Lung (tissue), 12 donors: Measurements from ENCODE around the gene KRT13. TPM values are rescaled to one million over a fixed set of nuclear protein-coding genes. Genes with fewer than 3 reads are reported as not detected.

Experiments
- ATAC-seq: fragments of 200-7000 bp; cut with Tn5 transposase; one replicate; pipeline ENCODE4 v1.9.1; 2020; ENCODE audit warnings: moderate number of reproducible peaks; ENCODE audit not compliant: insufficient read depth, low FRiP score
- DNase-seq, 3 donors: peaks; one replicate each; pipeline ENCODE4 v3.0.0-alpha.2; 2013 to 2017
- H3K27ac ChIP-seq, 2 donors: one replicate each; pipeline ENCODE4 v1.5.1; 2013; ENCODE audit warnings: mild to moderate bottlenecking in 2 of 2, moderate library complexity in 2 of 2, control low read depth in 1 of 2, inconsistent platforms in 1 of 2, low read depth in 1 of 2, low read length in 1 of 2
- H3K27me3 ChIP-seq, 3 donors: one replicate each; pipeline ENCODE4 v1.5.1; 2013; ENCODE audit warnings: low read length in 2 of 3; ENCODE audit not compliant: control insufficient read depth in 3 of 3, insufficient read depth in 3 of 3
- H3K36me3 ChIP-seq, 4 donors: one replicate each; pipeline ENCODE4 v1.5.1; 2013; ENCODE audit warnings: low read length in 4 of 4, mild to moderate bottlenecking in 1 of 4, moderate library complexity in 1 of 4; ENCODE audit not compliant: control insufficient read depth in 4 of 4, insufficient read depth in 4 of 4
- H3K4me1 ChIP-seq, 5 donors: one replicate each; pipeline ENCODE4 v1.5.1; 2013; ENCODE audit warnings: low read length in 5 of 5, mild to moderate bottlenecking in 2 of 5, moderate library complexity in 1 of 5; ENCODE audit not compliant: control insufficient read depth in 5 of 5, insufficient read depth in 5 of 5
- H3K4me3 ChIP-seq: one replicate; pipeline ENCODE4 v1.5.1; 2013; ENCODE audit warnings: mild to moderate bottlenecking, control low read depth, moderate library complexity
- H3K9ac ChIP-seq, 2 donors: one replicate each; pipeline ENCODE4 v1.5.1; 2013; ENCODE audit warnings: low read length in 2 of 2, control low read depth in 1 of 2; ENCODE audit not compliant: insufficient read depth in 1 of 2
- H3K9me3 ChIP-seq, 4 donors: one replicate each; pipeline ENCODE4 v1.5.1; 2013; ENCODE audit warnings: low read length in 3 of 4, mild to moderate bottlenecking in 1 of 4, moderate library complexity in 1 of 4; ENCODE audit not compliant: control insufficient read depth in 4 of 4, insufficient read depth in 3 of 4
- CTCF ChIP-seq: IDR thresholded peaks from 2 replicates; pipeline ENCODE4 v1.5.1; 2012; ENCODE audit warnings: mild to moderate bottlenecking; ENCODE audit errors: control extremely low read depth, extremely low read depth
- WGBS, 2 donors: extraction: QIAGEN DNeasy Blood & Tissue Kit; methylation state at CpG; one replicate each; pipeline ENCODE4 v1.1.7; 2013; 5-methylcytosine and 5-hydroxymethylcytosine counted together
- polyA plus RNA-seq, 2 donors: library from polyadenylated mRNA; stranded (reverse); fragments of 200-250 nt; gene quantifications; one replicate each; pipeline ENCODE4 v1.2.1, GENCODE V29; 2013
- total RNA-seq, 2 donors: library from RNA; depleted of rRNA in 1 of 2; stranded (reverse); fragments of >200 nt in 1 of 2; gene quantifications; one replicate each; pipeline ENCODE4 v1.2.1, GENCODE V29; 2014 to 2021
- donor health status: control.
- donor health status: control.
- donor health status: Bipolar disorder and iron deficiency.
- donor health status: healthy.
- donor health status: DM: yes; HTN: yes; CAD: no.

The KRT13 gene
- total and polyA plus RNA-seq, 4 donors = 4.0 to 16.1 (median 9.8) TPM

GRCh38 chr17:41548844-41549595 is 43.6 kb upstream of the KRT13 start:
- no peaks in the 10 kb centered on the region for H3K27me3 ChIP-seq
- 1% methylated on average over 25 of the region's 25 CpGs for WGBS, 2 donors
- peak overlapping the region in 1 of 2 donors; percentile 13 for H3K27ac ChIP-seq
- ATAC-seq = peak; percentile 85
- H3K9me3 ChIP-seq = peaks cover 0 to 7% (median 0%) of the 10 kb centered on the region in 4 donors
- TF ChIP-seq CTCF = peak; percentile 89
- peak; percentile 85 to 90 (median 90) for DNase-seq
- no peak overlapping the region for H3K4me3 ChIP-seq
- peaks cover 0 to 16% (median 5%) of the 10 kb centered on the region in 5 donors for H3K4me1 ChIP-seq
- H3K36me3 ChIP-seq = no peaks in the 10 kb centered on the region
- H3K9ac ChIP-seq = no peak overlapping the region

- no peaks in the 10 kb centered on the region for H3K27me3 ChIP-seq
- DNase-seq = peak in 1 of 3 donors; percentile 15
- 32 to 35% methylated on average over 23 of the region's 23 CpGs for WGBS, 2 donors
- H3K27ac ChIP-seq = no peak overlapping the region
- H3K4me1 ChIP-seq = peaks cover 0 to 16% (median 5%) of the 10 kb centered on the region in 5 donors
- peak; percentile 70 for ATAC-seq
- TF ChIP-seq CTCF = no peak
- no peak overlapping the region for H3K4me3 ChIP-seq
- no peak overlapping the region for H3K9ac ChIP-seq
- no peaks in the 10 kb centered on the region for H3K36me3 ChIP-seq
- H3K9me3 ChIP-seq = peaks cover 0 to 7% (median 0%) of the 10 kb centered on the region in 4 donors
These were observed 42.8 kb upstream of the KRT13 start for GRCh38 chr17:41547921-41548843.

- WGBS, 2 donors = 75% methylated on average over 9 of the region's 9 CpGs
- Histone ChIP-seq H3K27ac (no peak overlapping the region), H3K4me1 (peaks cover 0 to 16% (median 5%) of the 10 kb centered on the region in 5 donors), H3K9ac (no peak overlapping the region), H3K36me3 (no peaks in the 10 kb centered on the region), H3K27me3 (no peaks in the 10 kb centered on the region), H3K9me3 (peaks cover 0 to 7% (median 0%) of the 10 kb centered on the region in 4 donors), H3K4me3 (no peak overlapping the region)
- no peak for ATAC-seq
- DNase-seq = no peak
- TF ChIP-seq CTCF = no peak
These were observed 42.0 kb upstream of the KRT13 start for GRCh38 chr17:41547378-41547841.
